GM12878 (cell line): Measurements from ENCODE around the gene PRKCE. TPM values are rescaled to one million over a fixed set of nuclear protein-coding genes. Genes with fewer than 3 reads are reported as not detected.

Experiments
- ATAC-seq: fragments of 200-7000 bp; cut with Tn5 transposase; 3 replicates; pipeline ENCODE4 v1.9.1; 2020; ENCODE audit warnings: mild to moderate bottlenecking, moderate library complexity
- BruUV-seq: library from RNA; stranded (reverse); fragments of 400-500 nt; replicated peaks from 2 replicates; lab custom pipeline; 2021; lab: Mats Ljungman, UMichigan
- CTCF ChIA-PET: fragments of 300-600 bp; sonication (Branson Sonifier 250); formaldehyde crosslinking; extraction: SDS; loops from one replicate; lab custom pipeline; 2021; ENCODE audit warnings: inconsistent platforms; lab: Yijun Ruan, JAX
- POLR2A ChIA-PET: fragments of 350-600 bp; formaldehyde crosslinking; extraction: SDS; loops from one replicate; lab custom pipeline; 2021; ENCODE audit warnings: inconsistent platforms; lab: Charles Lee
- RAD21 ChIA-PET: fragments of 300-600 bp; sonication (Branson Sonifier 250); formaldehyde crosslinking; loops from one replicate; lab custom pipeline; 2023; ENCODE audit warnings: antibody characterized with exemption; ENCODE audit not compliant: unreplicated experiment; lab: Charles Lee
- SMC1A ChIA-PET: fragments of 300-600 bp; sonication (Branson Sonifier 250); formaldehyde crosslinking; loops from one replicate; lab custom pipeline; 2023; ENCODE audit not compliant: unreplicated experiment, uncharacterized antibody; lab: Charles Lee
- DNase-seq: peaks from one replicate; pipeline ENCODE4 v3.0.0-alpha.2; 2011; ENCODE audit warnings: low read depth, low spot score
- FAIRE-seq: peaks from 3 replicates; lab custom pipeline; 2011; peaks lifted over from hg19 to GRCh38; lab: Jason Lieb, UNC
- H2AFZ ChIP-seq: 2 replicates; pipeline ENCODE4 v1.6.0; 2011; ENCODE audit warnings: low read depth, low read length, control low read depth; ENCODE audit not compliant: control insufficient read depth
- H3K27ac ChIP-seq: 2 replicates; pipeline ENCODE4 v1.5.1; 2011; ENCODE audit warnings: control low read depth; ENCODE audit not compliant: control insufficient read depth, insufficient read depth
- H3K27me3 ChIP-seq, 2 experiments: replicated peaks in 1 of 2; 2 replicates each; pipeline versions ENCODE4 v1.6.0 to v1.6.1; 2011; ENCODE audit warnings: low read length in 1 of 2; ENCODE audit not compliant: control insufficient read depth in 2 of 2, insufficient read depth in 2 of 2
- H3K36me3 ChIP-seq, 2 experiments: 2 replicates each; pipeline ENCODE4 v1.5.1; 2011; ENCODE audit warnings: low read length in 1 of 2; ENCODE audit not compliant: control insufficient read depth in 2 of 2, insufficient read depth in 2 of 2
- H3K4me1 ChIP-seq: 2 replicates; pipeline ENCODE4 v1.6.1; 2011; ENCODE audit warnings: mild to moderate bottlenecking, low read length, moderate library complexity, mixed read lengths; ENCODE audit not compliant: control insufficient read depth, insufficient read depth
- H3K4me2 ChIP-seq: 2 replicates; pipeline ENCODE4 v1.6.0; 2011; ENCODE audit warnings: control low read depth; ENCODE audit not compliant: control insufficient read depth, insufficient read depth
- H3K4me3 ChIP-seq: fragments of 200-600 bp; sonication (generic); 2 replicates; pipeline ENCODE4 v1.5.1; 2016
- H3K79me2 ChIP-seq: 2 replicates; pipeline ENCODE4 v1.6.0; 2011; ENCODE audit warnings: low read length; ENCODE audit not compliant: control insufficient read depth, insufficient read depth
- H3K9ac ChIP-seq: 2 replicates; pipeline ENCODE4 v1.8.0; 2011; ENCODE audit warnings: low read length, control low read depth, mixed read lengths; ENCODE audit not compliant: control insufficient read depth, insufficient read depth
- H3K9me3 ChIP-seq: replicated peaks from 3 replicates; pipeline ENCODE4 v1.5.1; 2011; ENCODE audit warnings: mild to moderate bottlenecking, low read length; ENCODE audit not compliant: control insufficient read depth, insufficient read depth
- H4K20me1 ChIP-seq: 2 replicates; pipeline ENCODE4 v1.6.0; 2011; ENCODE audit not compliant: control insufficient read depth, insufficient read depth
- BHLHE40 ChIP-seq, 2 experiments: fragments of 450-650 bp in 1 of 2; IDR thresholded peaks; 2 replicates each; pipeline ENCODE4 v1.6.1; 2011 to 2017; ENCODE audit warnings: low read depth in 2 of 2, borderline replicate concordance in 1 of 2, improper control_type of control experiment in 1 of 2, low read length in 1 of 2, mild to moderate bottlenecking in 1 of 2
- BRCA1 ChIP-seq: IDR thresholded peaks from 2 replicates; pipeline ENCODE4 v1.6.1; 2011; ENCODE audit warnings: low read depth, low read length, improper control_type of control experiment
- CHD1 ChIP-seq: IDR thresholded peaks from 2 replicates; pipeline ENCODE4 v1.6.1; 2012; ENCODE audit warnings: low read depth, low read length, improper control_type of control experiment
- EED ChIP-seq: sonication (generic); IDR thresholded peaks from 2 replicates; pipeline ENCODE4 v1.6.1; 2016; ENCODE audit warnings: antibody characterized with exemption, low read depth
- EGR1 ChIP-seq, 2 experiments: IDR thresholded peaks; 1 replicate in 1 of 2; 2 replicates in 1 of 2; pipeline ENCODE4 v1.6.1; 2011 to 2012; ENCODE audit warnings: low read depth in 2 of 2, low read length in 2 of 2, borderline replicate concordance in 1 of 2, mild to moderate bottlenecking in 1 of 2, moderate library complexity in 1 of 2
- HCFC1 ChIP-seq: fragments of 150-350 bp; IDR thresholded peaks from 2 replicates; pipeline ENCODE4 v1.6.1; 2014; ENCODE audit warnings: low read length
- IRF4 ChIP-seq: IDR thresholded peaks from 2 replicates; pipeline ENCODE4 v1.6.1; 2011; ENCODE audit warnings: low read depth, low read length
- SREBF1 ChIP-seq: IDR thresholded peaks from 2 replicates; pipeline ENCODE4 v1.6.1; 2012; ENCODE audit warnings: mild to moderate bottlenecking, low read length
- TBL1XR1 ChIP-seq: IDR thresholded peaks from 2 replicates; pipeline ENCODE4 v1.6.1; 2012; ENCODE audit warnings: low read depth, low read length, improper control_type of control experiment
- WRNIP1 ChIP-seq: IDR thresholded peaks from 2 replicates; pipeline ENCODE4 v1.6.1; 2011; ENCODE audit warnings: low read depth, low read length, improper control_type of control experiment, borderline replicate concordance
- WGBS: methylation state at CpG from one replicate; pipeline ENCODE4 v1.1.6; 2016; ENCODE audit warnings: low lambda C conversion rate; ENCODE audit not compliant: insufficient replicate concordance, insufficient coverage; ENCODE audit errors: missing lambda C conversion rate; 5-methylcytosine and 5-hydroxymethylcytosine counted together
- in situ Hi-C: fragments of 300-500 bp; cut with MboI; formaldehyde crosslinking; loops from 9 replicates; pipeline ENCODE4 v1.14.3; 2018; ENCODE audit warnings: mixed read lengths
- intact Hi-C: fragments of 100-400 bp; cut with micrococcal nuclease; formaldehyde crosslinking; loops from one replicate; pipeline ENCODE4 v1.14.2; 2022; ENCODE audit not compliant: unreplicated experiment
- polyA plus RNA-seq, 11 experiments: library from polyadenylated mRNA; depleted of rRNA in 4 of 11; unstranded in 6 of 11; stranded (reverse) in 5 of 11; fragments of >200 nt; fragmentation: Nextera tagmentation in 4 of 11; fragmentation: Illumina TruSeq in 1 of 11; extraction: Ambion mirVana in 4 of 11; extraction: Trizol in 1 of 11; gene quantifications; 1 replicate in 1 of 11; 2 replicates in 10 of 11; pipeline versions ENCODE4 v1.2.1 to v1.2.3, GENCODE V29; 2011 to 2016; ENCODE audit warnings: inconsistent platforms in 2 of 11, missing spikeins in 2 of 11, low read depth in 1 of 11
- total RNA-seq, 4 experiments: library from RNA; depleted of rRNA in 3 of 4; stranded (reverse); fragments of >200 nt in 3 of 4; fragmentation: Illumina TruSeq in 1 of 4; extraction: Trizol in 1 of 4; gene quantifications; 2 replicates each; pipeline versions ENCODE4 v1.2.1 to v1.2.3, GENCODE V29; 2013 to 2021

PRKCE gene
- total and polyA plus RNA-seq, 10 of the 15 experiments (the other 5 are each of a cell fraction or from before 2014, with no cell fraction given) = 2.6 to 28.2 (median 11.3) TPM

GRCh38 chr2:46066116-46066515 is 414.6 kb downstream of the PRKCE start:
- SMC1A ChIA-PET = interaction anchor here (1.0 to 1.9 kb wide), 5 partner anchors 14 to 303 kb away, joined by 3 to 9 read pairs (median 7); no protein-coding TSS in a partner anchor
- in situ Hi-C loops = no loop called here
- CTCF ChIA-PET = interaction anchor here (1.0 to 2.0 kb wide), 6 partner anchors 11 to 296 kb away, joined by 3 to 12 read pairs (median 5); no protein-coding TSS in a partner anchor
- Histone ChIP-seq H3K27ac (no peak overlapping the region), H3K27me3 (no peaks in the 10 kb centered on the region), H4K20me1 (no peaks in the 10 kb centered on the region), H3K4me2 (no peak overlapping the region), H3K9ac (no peak overlapping the region), H3K36me3 (no peaks in the 10 kb centered on the region; a peak in 1 of 4 replicates), H2AFZ (no peak overlapping the region), H3K4me1 (no peaks in the 10 kb centered on the region), H3K9me3 (no peaks in the 10 kb centered on the region), H3K79me2 (no peaks in the 10 kb centered on the region), H3K4me3 (no peak overlapping the region)
- DNase-seq = no peak
- no peak for FAIRE-seq
- intact Hi-C loops = loop anchor here (10.0 kb wide), 1 partner anchor 589 kb away; no protein-coding TSS in a partner anchor
- POLR2A ChIA-PET = no interaction called here
- no peak for ATAC-seq
- no peak for TF ChIP-seq EED
- TF ChIP-seq SREBF1 = no peak
- no peak for TF ChIP-seq BRCA1
- no peak for TF ChIP-seq BHLHE40 (IDR thresholded peaks at IDR 0.05; ENCODE audit: borderline replicate concordance in 1 of 2, low read depth in 2 of 2, low read length in 1 of 2)
- no TSS peak for BruUV-seq
- WGBS = 25% methylated on average over 3 of the region's 3 CpGs
- RAD21 ChIA-PET = interaction anchor here (1.0 to 2.1 kb wide), 3 partner anchors 11 to 297 kb away, joined by 3 to 7 read pairs (median 5); no protein-coding TSS in a partner anchor

DNA sequence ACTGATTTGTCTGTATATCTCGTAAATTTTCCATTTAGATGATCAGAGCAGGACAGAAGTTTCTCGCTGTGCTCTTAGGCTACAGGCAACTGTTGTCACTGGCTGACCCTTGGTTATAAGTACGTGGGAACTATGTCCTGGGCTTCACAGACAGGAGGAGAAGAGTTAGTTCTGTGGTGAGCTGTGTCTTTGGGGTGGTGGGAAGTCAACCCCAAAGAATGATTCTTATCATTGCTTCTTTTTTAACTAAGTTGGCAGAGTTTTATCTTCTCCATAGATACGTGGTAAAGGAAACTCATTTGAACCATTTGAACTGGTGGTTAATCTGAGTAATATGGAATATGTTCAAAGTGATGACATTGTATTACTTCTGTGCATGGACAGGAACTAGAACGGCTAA is 415.1 kb downstream of the PRKCE start:
- FAIRE-seq (no peak), ATAC-seq (no peak), DNase-seq (no peak)
- Histone ChIP-seq H3K27ac (no peak overlapping the region), H3K4me1 (no peaks in the 10 kb centered on the region), H2AFZ (no peak overlapping the region), H3K4me2 (no peak overlapping the region), H4K20me1 (no peaks in the 10 kb centered on the region), H3K27me3 (no peaks in the 10 kb centered on the region), H3K4me3 (no peak overlapping the region), H3K79me2 (no peaks in the 10 kb centered on the region), H3K36me3 (no peaks in the 10 kb centered on the region; a peak in 1 of 4 replicates), H3K9me3 (no peaks in the 10 kb centered on the region), H3K9ac (no peak overlapping the region)
- SMC1A ChIA-PET = interaction anchor here (1.0 kb wide), 1 partner anchor 120 kb away, joined by 3 read pairs; no protein-coding TSS in a partner anchor
- POLR2A ChIA-PET = no interaction called here
- no TSS peak for BruUV-seq
- intact Hi-C loops (loop anchor here (10.0 kb wide), 1 partner anchor 588 kb away; no protein-coding TSS in a partner anchor), in situ Hi-C loops (no loop called here)
- whole genome bisulfite sequencing = 57% methylated on average over 5 of the region's 5 CpGs
- RAD21 ChIA-PET = no interaction called here
- no peak for TF ChIP-seq EGR1 (IDR thresholded peaks at IDR 0.05; ENCODE audit: borderline replicate concordance in 1 of 2, low read depth in 2 of 2, low read length in 2 of 2)
- TF ChIP-seq HCFC1 = no peak
- no peak for TF ChIP-seq TBL1XR1
- no peak for TF ChIP-seq WRNIP1
- no peak for TF ChIP-seq EED
- no peak for TF ChIP-seq CHD1
- no peak for TF ChIP-seq IRF4
- CTCF ChIA-PET = no interaction called here
